GM18858 (cell line): ENCODE measurements around the gene HMGB4.

Experiments used
- ATAC-seq: cut with Tn5 transposase; IDR thresholded peaks from one replicate; pipeline ENCODE4 v1.9.1; 2021; ENCODE audit not compliant: unreplicated experiment

Gene HMGB4

GRCh38 chr1:33863779-33864178, at the start of gene HMGB4:
Gene HMGB4 (plus strand): TSS chr1:33864079. CDS start chr1:33864192, 113 bp downstream.
- ATAC-seq, result no peak

GRCh38 chr1:33814166-33814565, 49.7 kb upstream of the HMGB4 start:
- no peak for ATAC-seq

- no peak for ATAC-seq
Measured at GRCh38 chr1:33815061-33815460, 48.8 kb upstream of the HMGB4 start.

GRCh38 chr1:33818071-33818470, 45.8 kb upstream of the HMGB4 start:
- ATAC-seq, result no peak

GRCh38 chr1:33819290-33819912, 44.5 kb upstream of the HMGB4 start:
- no peak for ATAC-seq

- ATAC-seq, result no peak
Measured at GRCh38 chr1:33819913-33820311, 44.0 kb upstream of the HMGB4 start.

GRCh38 chr1:33820804-33821203, 43.1 kb upstream of the HMGB4 start:
- ATAC-seq, result no peak

GRCh38 chr1:33821291-33821690, 42.6 kb upstream of the HMGB4 start:
- ATAC-seq, result no peak

- ATAC-seq, result no peak
Measured at GRCh38 chr1:33822396-33822795, 41.5 kb upstream of the HMGB4 start.

GRCh38 chr1:33823401-33823800, 40.5 kb upstream of the HMGB4 start:
- ATAC-seq, result no peak

- ATAC-seq, result no peak
Measured at GRCh38 chr1:33823830-33824229, 40.0 kb upstream of the HMGB4 start.

- ATAC-seq, result no peak
Measured at GRCh38 chr1:33824321-33824720, 39.6 kb upstream of the HMGB4 start.

- no peak for ATAC-seq
Measured at GRCh38 chr1:33824971-33825370, 38.9 kb upstream of the HMGB4 start.

- ATAC-seq, result no peak
Measured at GRCh38 chr1:33825506-33825905, 38.4 kb upstream of the HMGB4 start.

- ATAC-seq, result no peak
Measured at GRCh38 chr1:33826311-33826710, 37.6 kb upstream of the HMGB4 start.

GRCh38 chr1:33826711-33827110, 37.2 kb upstream of the HMGB4 start:
- ATAC-seq, result no peak

- no peak for ATAC-seq
Measured at GRCh38 chr1:33828059-33828458, 35.8 kb upstream of the HMGB4 start.

GRCh38 chr1:33828654-33829053, 35.2 kb upstream of the HMGB4 start:
- no peak for ATAC-seq

- no peak for ATAC-seq
Measured at GRCh38 chr1:33836911-33837310, 27.0 kb upstream of the HMGB4 start.

GRCh38 chr1:33837635-33838034, 26.2 kb upstream of the HMGB4 start:
- ATAC-seq, result no peak

- ATAC-seq, result no peak
Measured at GRCh38 chr1:33841494-33841893, 22.4 kb upstream of the HMGB4 start.

GRCh38 chr1:33842348-33842747, 21.5 kb upstream of the HMGB4 start:
- no peak for ATAC-seq

GRCh38 chr1:33844166-33844565, 19.7 kb upstream of the HMGB4 start:
- ATAC-seq, result no peak
